GM15510 (cell line): ENCODE measurements around the gene MAML3.

Source experiments
- POLR2A ChIP-seq: IDR thresholded peaks from 3 replicates; pipeline ENCODE4 v1.6.1; 2011; ENCODE audit warnings: borderline replicate concordance; ENCODE audit not compliant: insufficient read length; ENCODE audit errors: extremely low read depth

Gene MAML3

GRCh38 chr4:139905489-139905888 is 248.5 kb downstream of the MAML3 start:
- TF ChIP-seq POLR2A: no peak

DNA sequence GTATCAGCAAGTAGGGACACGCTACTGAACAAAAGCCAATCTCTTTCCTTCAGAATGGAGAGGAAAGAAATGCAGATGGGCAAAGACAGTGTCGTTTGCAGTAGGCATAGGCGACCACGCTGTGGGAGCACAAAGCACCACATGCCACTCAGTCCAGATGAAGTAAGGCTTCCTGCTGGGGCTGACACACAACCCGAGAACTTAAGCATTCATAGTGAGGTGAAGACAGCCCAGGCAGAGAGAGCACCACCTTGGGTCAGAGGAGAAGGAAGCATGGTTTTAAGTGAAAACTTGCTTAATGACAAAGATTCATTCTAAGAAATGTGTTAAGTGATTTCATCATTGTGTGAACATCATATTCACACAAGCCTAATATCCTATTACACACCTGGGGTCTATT is 249.6 kb downstream of the MAML3 start:
- no peak for TF ChIP-seq POLR2A

DNA sequence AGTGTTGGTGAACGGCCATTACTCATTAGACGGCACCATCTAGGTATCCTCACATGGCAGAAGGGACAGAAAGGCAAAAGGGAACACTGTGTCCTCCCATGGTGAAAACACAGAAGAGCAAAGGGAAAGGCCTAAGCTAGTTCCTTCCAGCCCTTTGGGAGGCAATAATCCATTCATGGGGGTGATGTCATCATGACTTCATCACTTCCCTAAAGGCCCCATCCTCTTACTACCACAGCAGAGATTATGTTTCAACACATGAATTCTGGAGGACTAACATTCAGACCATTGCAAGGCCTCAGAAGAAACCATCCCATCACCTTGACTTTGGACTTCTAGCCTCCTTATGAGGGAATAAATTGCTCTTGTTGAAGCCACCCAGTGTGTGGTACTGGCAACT is 250.1 kb downstream of the MAML3 start:
- TF ChIP-seq POLR2A: no peak

DNA sequence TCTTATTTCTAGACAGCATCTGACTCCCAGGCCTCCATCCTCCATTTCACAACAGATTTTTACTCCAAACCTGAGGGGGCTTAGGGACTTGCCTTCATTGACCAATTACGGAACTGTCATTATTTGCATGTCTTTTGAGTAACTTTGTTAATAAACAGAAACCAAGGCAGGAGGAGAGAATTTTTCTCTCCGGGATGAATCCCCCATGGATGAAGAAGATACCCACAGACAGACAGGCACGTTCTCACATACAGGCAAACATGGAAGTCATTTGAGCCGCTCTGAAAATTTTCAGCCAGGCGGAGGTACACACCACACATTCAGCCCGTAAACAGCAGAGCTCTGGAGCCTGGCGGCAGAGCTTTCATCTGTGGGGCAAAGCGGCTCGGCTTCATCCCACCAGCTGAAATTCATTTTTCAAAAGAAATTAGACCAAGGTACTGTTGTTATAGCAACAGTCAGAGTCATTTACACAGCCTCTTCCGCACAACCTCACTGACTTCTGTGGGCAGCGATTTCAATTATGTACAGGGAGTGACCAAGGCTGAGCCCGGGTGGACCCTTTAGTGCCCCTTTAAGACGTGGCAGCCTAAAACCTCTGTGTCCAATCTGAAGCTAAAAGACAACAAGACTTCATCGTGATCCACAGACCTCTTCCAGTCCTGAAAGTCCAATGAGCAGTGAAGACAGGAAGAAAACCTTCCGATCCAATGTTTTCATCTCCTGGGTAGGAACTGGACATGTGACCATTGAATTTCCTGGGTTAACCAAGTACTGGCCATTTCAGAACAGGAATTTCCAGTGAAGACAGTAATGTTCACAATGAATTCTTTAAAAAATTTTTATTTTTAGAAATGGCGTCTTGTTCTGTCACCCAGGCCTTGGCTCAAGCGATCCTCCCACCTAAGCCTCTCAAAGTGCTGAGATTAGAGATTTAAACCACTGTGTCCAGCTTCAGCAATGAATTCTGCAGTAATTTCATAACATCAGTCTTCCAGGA is 251.4 kb downstream of the MAML3 start:
- TF ChIP-seq POLR2A: no peak

DNA sequence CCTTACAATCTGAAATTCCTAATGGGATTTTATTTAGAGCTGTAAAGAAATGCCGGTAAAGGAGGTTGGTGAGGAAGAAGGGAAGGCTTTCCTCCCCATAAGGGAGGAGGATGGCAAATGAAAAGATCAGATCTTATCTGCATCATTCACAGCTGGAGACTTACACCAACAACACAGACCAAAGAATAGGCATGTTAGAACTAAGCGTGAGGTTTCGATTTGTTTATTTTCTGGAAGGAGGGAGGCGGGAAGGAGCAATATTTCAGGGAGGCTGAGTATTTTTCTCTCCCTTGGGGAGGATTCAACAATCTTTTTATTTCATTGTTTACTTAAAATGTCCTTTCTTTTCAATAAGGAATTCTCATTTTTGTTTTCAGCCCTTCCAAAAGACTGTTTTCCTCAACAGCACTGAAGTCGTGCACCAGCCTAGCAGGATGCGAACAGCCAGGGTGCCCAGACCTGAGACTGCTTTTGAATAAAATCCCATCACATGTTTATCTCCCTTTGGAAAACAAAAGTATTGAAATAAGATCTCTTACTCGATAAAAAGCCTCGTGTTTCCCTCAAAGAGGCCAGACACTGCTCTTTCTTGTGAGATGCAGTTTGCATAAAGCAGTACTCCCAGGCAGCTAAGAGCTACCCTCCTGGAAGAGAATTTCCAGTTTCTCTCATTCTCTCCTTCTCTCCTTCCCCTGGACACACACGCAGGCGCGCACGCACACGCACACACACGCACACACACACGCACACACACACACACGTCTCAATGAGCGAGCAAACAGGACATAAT is 252.3 kb downstream of the MAML3 start:
- TF ChIP-seq POLR2A: no peak

- no peak for TF ChIP-seq POLR2A
Measured at GRCh38 chr4:139900964-139901376, 253.0 kb downstream of the MAML3 start.

DNA sequence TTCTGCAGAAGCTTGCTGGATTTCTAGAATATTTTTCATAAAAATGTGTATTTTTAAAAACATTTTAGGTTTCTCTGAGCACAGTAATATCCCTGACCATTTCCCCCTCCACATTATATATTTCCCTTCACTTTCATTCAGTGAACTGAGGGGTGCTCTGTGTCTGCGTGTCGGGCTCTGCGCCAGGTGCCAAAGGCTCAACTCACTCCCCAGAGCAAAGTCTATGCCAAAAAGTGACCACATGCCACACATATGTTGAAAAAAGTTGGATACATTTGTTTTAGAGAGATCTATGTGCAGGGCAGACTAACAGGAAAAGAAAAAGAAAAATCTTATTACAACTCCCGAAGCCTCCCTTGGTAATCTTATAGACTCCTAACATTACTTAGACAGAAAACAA is 254.6 kb downstream of the MAML3 start:
- no peak for TF ChIP-seq POLR2A

DNA sequence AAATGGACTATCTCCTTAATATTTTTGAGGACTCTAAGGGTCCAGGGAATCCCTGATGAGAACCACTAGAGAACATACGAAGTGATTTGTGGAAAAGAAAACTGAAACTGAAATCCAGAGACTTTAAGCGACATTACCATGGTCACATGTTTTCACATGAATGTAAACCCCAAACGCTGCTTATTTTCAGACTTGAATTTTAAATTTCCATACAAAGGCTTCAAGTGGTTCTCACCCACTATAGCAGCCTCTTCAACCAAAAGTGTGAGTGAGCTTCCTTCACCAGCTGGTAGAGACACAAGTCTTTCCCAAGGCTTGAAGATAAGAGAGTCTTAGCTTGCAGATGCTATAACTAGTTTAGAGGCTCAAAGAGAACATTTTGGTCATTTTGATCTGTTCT is 255.7 kb downstream of the MAML3 start:
- TF ChIP-seq POLR2A: no peak

GRCh38 chr4:139896091-139896604 is 257.8 kb downstream of the MAML3 start:
- TF ChIP-seq POLR2A: no peak

DNA sequence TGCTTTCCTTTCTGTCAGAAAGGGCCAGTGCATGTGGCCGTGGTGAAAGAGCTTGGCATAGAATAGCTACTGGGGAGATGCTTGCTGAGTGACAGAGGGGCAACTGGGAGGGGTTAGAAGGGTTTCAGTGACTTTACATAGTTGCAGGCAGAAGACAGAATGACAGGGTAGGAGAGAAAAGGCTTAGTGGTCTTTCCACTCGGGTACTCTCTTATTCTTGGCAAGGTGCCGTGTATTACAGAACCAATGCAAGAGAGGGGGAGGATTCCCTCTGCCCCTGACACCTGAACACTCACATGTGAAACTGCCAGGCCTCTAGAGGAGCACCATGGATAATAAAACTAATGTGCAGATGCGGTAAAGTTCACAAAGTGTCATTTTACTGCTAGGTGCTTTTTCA is 260.2 kb downstream of the MAML3 start:
- TF ChIP-seq POLR2A: no peak

DNA sequence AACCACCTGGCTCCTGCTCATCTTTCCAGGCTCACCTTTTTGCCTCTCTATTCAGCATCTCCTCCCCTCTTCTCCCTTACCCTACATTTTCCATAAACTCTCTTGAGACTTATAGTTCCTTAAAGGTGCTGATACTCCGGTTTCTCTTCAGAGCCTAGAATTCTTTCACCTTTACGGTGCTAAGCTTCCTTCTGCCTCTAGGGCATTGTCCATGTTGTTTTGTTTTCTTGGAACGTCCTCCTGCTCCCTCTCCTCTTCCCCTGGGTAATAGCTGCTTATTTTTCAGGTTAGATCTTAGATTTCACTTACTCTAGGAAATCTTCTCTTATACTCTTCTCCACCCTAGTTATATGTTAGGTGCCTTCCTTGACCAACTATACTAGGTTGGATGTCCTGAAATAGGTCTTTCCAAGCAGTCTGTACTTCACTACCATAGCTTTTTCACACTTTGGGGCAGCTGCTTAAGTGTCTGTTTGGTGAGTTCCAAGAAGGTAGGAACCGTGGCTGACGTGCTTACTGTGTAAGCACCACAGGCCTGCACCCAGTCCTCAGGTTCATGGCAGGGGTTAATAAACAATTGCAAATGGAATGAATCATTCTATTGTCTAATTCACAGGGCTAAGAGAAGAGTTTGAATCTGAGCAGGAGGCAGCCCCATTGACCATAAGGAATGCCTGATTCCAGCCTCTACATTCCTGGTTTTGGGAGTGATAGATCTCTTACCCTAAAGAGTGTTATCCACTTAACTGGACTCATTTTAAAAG is 260.8 kb downstream of the MAML3 start:
- no peak for TF ChIP-seq POLR2A

DNA sequence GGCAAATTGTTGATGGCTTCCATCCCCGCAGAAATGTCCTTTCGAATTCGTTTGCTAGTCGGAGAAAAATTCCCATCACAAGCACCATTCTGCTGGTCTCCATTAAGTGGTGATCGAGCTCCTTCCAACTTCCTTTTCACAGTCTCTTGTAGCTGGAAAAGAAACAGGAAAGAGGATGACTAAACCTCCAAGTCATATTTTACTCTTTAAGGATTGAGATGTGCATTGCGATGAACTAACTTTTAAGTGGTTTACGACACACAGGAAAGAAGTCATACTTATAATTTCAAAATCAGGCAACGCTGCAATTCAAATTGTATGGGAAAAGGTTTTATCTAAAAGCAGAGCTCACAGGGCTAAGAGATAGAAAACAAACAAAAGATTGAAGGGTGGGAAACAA is 263.2 kb downstream of the MAML3 start:
- TF ChIP-seq POLR2A: no peak

DNA sequence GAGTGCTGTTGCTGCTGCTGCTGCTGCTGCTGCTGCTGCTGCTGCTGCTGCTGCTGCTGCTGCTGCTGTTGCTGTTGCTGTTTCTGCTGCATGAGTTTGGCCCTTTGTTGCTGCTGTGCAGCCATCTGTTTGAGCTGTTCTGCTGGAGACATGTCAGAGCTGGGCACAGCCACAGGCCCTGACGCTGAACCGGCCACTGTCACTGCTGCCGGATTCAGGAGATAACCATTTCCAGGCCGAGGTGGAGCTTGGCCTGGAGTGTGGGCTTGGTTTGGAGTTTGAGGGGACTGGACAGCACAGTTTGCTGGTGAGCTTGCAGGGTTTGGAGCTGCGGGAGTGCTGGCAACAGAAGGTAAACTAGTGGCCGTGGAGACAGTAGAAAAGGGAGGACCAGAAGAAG is 264.1 kb downstream of the MAML3 start:
- TF ChIP-seq POLR2A: no peak

- no peak for TF ChIP-seq POLR2A
Measured at GRCh38 chr4:139889264-139889663, 264.7 kb downstream of the MAML3 start.
